Activated CD8-positive, alpha-beta T cell treated with anti-CD3 and anti-CD28 coated beads for 36 hours (primary cell): Measurements from ENCODE around the gene TRIM24. TPM values are rescaled to one million over a fixed set of nuclear protein-coding genes. Genes with fewer than 3 reads are reported as not detected.

Source experiments
- ATAC-seq: fragments of 200-7000 bp; cut with Tn5 transposase; one replicate; pipeline ENCODE4 v1.10.0; 2021; ENCODE audit warnings: mild to moderate bottlenecking, moderate library complexity
- CTCF ChIA-PET: fragments of 350-600 bp; sonication (Branson Sonifier 250); formaldehyde crosslinking; loops from one replicate; lab custom pipeline; 2021; ENCODE audit warnings: antibody characterized with exemption; lab: Charles Lee
- POLR2A ChIA-PET: fragments of 350-600 bp; sonication (Branson Sonifier 250); formaldehyde crosslinking; loops from one replicate; lab custom pipeline; 2021; ENCODE audit warnings: antibody characterized with exemption; lab: Charles Lee
- DNase-seq: peaks from one replicate; pipeline ENCODE4 v3.0.0-alpha.2; 2020
- H3K27ac Mint-ChIP-seq: one replicate; pipeline ENCODE4 v1.8.0; 2021; ENCODE audit warnings: mild to moderate bottlenecking, mixed read lengths
- H3K27me3 Mint-ChIP-seq: one replicate; pipeline ENCODE4 v1.8.0; 2021; ENCODE audit warnings: mixed read lengths
- H3K36me3 Mint-ChIP-seq: one replicate; pipeline ENCODE4 v1.8.0; 2021; ENCODE audit warnings: low read depth, mixed read lengths
- H3K4me1 Mint-ChIP-seq: one replicate; pipeline ENCODE4 v1.8.0; 2021; ENCODE audit warnings: low read depth, mixed read lengths
- H3K4me3 Mint-ChIP-seq: one replicate; pipeline ENCODE4 v1.8.0; 2021; ENCODE audit warnings: mild to moderate bottlenecking, moderate library complexity, mixed read lengths
- H3K9me3 Mint-ChIP-seq: one replicate; pipeline ENCODE4 v1.8.0; 2021; ENCODE audit warnings: mixed read lengths
- intact Hi-C: fragments of 100-400 bp; cut with micrococcal nuclease; formaldehyde crosslinking; loops from one replicate; pipeline ENCODE4 v1.10.0; 2022
- total RNA-seq, 2 experiments: library from RNA; stranded (reverse); gene quantifications; one replicate each; pipeline ENCODE4 v1.2.3, GENCODE V29; 2021
- TF ChIP-seq, protein P1 (sequence below): fragments of 200-600 bp; IDR thresholded peaks from one replicate; pipeline ENCODE4 v1.8.0; 2022; ENCODE audit warnings: antibody characterized with exemption, mild to moderate bottlenecking

Gene TRIM24
- total RNA-seq, 2 experiments from 2014 or later: 13.9 to 16.7 TPM

DNA sequence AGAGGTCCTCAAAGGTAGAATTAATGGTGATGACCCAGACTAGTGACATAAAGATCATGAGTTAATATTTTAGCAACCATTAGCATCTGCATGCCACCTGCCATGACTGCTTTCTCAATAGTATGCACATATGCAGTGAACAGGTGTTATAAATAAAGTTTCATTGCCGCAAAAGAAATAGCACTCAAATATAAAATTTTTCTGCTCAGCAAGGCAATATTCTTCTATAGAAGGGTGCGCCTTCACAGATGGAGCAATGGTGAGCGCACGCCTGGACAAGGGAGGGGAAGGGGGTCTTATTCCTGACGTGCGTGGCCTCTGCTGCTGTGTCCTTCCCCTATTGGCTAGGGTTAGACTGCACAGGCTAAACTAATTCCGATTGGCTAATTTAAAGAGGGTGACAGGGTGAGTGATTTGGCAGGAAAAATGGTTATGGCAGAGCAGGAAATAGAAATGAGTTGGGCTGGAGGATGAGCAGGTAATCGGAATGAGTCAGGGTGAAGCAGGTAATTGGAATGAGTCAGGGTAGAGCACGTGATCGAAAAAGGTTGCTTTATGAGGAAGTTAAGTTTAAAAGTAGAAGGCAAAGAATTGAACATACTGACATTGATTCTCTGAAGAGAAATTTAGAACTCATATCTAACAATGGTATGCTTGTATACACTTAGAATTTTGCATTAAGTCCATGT lies 24.7 kb upstream of the TRIM24 start:
- TF ChIP-seq, protein P1, sequence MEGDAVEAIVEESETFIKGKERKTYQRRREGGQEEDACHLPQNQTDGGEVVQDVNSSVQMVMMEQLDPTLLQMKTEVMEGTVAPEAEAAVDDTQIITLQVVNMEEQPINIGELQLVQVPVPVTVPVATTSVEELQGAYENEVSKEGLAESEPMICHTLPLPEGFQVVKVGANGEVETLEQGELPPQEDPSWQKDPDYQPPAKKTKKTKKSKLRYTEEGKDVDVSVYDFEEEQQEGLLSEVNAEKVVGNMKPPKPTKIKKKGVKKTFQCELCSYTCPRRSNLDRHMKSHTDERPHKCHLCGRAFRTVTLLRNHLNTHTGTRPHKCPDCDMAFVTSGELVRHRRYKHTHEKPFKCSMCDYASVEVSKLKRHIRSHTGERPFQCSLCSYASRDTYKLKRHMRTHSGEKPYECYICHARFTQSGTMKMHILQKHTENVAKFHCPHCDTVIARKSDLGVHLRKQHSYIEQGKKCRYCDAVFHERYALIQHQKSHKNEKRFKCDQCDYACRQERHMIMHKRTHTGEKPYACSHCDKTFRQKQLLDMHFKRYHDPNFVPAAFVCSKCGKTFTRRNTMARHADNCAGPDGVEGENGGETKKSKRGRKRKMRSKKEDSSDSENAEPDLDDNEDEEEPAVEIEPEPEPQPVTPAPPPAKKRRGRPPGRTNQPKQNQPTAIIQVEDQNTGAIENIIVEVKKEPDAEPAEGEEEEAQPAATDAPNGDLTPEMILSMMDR: no peak
- DNase-seq: no peak
- POLR2A ChIA-PET: no interaction called here

DNA sequence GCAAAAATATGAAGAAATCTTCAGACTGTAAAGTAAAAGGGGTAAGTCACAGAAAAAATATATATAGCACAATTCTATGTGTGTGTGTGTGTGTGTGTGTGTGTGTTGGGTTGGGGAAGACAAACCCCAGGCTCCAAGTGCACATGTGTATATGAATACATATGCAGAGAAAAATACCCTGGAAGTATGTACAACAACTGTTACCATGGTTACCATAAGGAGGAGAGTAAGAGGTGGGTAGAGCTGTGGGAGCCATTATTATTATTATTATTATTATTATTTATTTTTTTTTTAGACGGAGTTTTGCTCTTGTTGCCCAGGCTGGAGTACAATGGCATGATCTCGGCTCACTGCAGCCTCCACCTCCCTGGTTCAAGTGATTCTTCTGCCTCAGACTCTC lies 23.7 kb upstream of the TRIM24 start:
- DNase-seq (no peak), ATAC-seq (no peak)
- intact Hi-C loops: no loop called here
- Mint-ChIP-seq H3K27ac (no peak overlapping the region), H3K4me3 (no peak overlapping the region), H3K27me3 (no peaks in the 10 kb centered on the region), H3K4me1 (no peaks in the 10 kb centered on the region), H3K9me3 (peaks cover 6% of the 10 kb centered on the region), H3K36me3 (no peaks in the 10 kb centered on the region)
- TF ChIP-seq, protein P1: no peak
- POLR2A ChIA-PET: no interaction called here
- CTCF ChIA-PET: no interaction called here

More for the DNA sequence above, 24.7 kb upstream of the TRIM24 start:
- intact Hi-C loops: no loop called here
- Mint-ChIP-seq H3K27me3 (no peaks in the 10 kb centered on the region), H3K4me3 (no peak overlapping the region), H3K9me3 (peaks cover 10% of the 10 kb centered on the region), H3K27ac (no peak overlapping the region), H3K4me1 (no peaks in the 10 kb centered on the region), H3K36me3 (no peaks in the 10 kb centered on the region)
- no peak for ATAC-seq
- CTCF ChIA-PET: no interaction called here

DNA sequence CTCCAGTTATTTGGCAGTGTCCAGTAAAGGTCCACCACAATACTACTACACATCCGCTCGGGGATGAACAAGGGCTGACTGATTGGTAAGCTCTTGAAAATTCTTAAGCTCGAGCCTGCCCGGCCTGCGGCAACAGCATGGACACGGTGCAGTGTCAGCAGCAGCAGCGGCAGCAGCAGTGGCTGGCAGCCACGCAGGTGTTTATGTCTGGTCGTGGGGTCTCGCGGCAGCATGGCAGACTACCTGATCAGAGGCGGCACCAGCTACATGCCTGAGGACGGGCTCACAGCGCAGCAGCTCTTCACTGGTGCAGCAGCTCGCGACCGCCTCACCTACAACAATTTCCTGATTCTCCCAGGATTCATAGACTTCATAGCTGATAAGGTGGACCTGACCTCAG lies 19.6 kb upstream of the TRIM24 start:
- TF ChIP-seq, protein P1: no peak
- no peak for ATAC-seq
- intact Hi-C loops: no loop called here
- H3K27ac Mint-ChIP-seq: no peak overlapping the region
- DNase-seq: no peak
- ChIA-PET CTCF (interaction anchor here (1.1 kb wide), 1 partner anchor 298 kb away, joined by 4 read pairs; no protein-coding TSS in a partner anchor), POLR2A (no interaction called here)
- H3K27me3 Mint-ChIP-seq: no peaks in the 10 kb centered on the region
- no peak overlapping the region for H3K4me3 Mint-ChIP-seq
- H3K4me1 Mint-ChIP-seq: no peaks in the 10 kb centered on the region
- no peaks in the 10 kb centered on the region for H3K9me3 Mint-ChIP-seq
- H3K36me3 Mint-ChIP-seq: no peaks in the 10 kb centered on the region

DNA sequence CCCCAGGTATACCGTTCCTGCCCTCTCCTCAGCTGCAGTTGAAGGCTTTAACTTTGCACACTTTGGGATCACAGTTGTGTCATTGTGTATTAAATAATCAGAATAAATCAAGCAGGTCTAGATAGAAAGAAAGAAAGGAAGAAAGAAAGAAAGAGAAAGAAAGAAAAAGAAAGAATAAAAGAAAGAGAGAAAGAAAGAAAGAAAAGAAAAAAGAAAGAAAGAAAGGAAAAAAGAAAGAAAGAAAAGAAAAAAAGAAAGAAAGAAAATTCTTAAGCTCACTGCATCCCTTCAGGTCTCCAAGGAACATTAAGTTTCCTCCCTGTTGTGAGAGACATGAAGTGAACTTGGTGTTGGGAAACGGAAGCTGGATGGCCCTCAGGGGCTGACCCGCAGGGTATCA lies 17.2 kb upstream of the TRIM24 start:
- intact Hi-C loops: no loop called here
- Mint-ChIP-seq H3K36me3 (no peaks in the 10 kb centered on the region), H3K9me3 (no peaks in the 10 kb centered on the region), H3K4me3 (no peak overlapping the region), H3K4me1 (no peaks in the 10 kb centered on the region), H3K27me3 (no peaks in the 10 kb centered on the region), H3K27ac (no peak overlapping the region)
- ATAC-seq: no peak
- DNase-seq: no peak
- ChIA-PET POLR2A (no interaction called here), CTCF (no interaction called here)
- TF ChIP-seq, protein P1: no peak

DNA sequence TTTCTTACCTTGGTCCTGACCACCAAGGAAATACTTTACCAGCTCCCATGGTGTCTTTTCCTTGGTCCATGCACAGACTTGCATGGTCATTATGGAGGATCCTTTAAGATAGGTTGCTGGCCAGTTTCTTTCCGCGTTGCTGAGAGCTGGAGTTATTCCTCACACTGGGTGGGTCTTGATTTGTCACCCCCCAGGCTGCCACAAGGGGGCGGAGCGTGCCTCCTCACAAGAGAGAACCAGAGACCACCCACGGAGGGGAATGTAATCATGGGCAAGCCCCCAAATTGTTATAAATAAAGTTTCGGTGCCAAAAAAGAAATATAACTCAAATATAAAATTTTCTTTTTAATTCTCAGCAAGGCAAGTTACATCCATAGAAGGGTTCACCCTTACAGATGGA lies 10.5 kb upstream of the TRIM24 start:
- no peak overlapping the region for H3K4me3 Mint-ChIP-seq
- intact Hi-C loops: no loop called here
- H3K9me3 Mint-ChIP-seq: no peaks in the 10 kb centered on the region
- ChIA-PET POLR2A (no interaction called here), CTCF (interaction anchor here (0.7 to 3.3 kb wide), 6 partner anchors 9 to 289 kb away, joined by 3 to 9 read pairs (median 4); no protein-coding TSS in a partner anchor)
- DNase-seq (peak; percentile 60), ATAC-seq (no peak)
- no peaks in the 10 kb centered on the region for H3K36me3 Mint-ChIP-seq
- no peaks in the 10 kb centered on the region for H3K4me1 Mint-ChIP-seq
- no peak overlapping the region for H3K27ac Mint-ChIP-seq
- TF ChIP-seq, protein P1: peak; percentile 69
- H3K27me3 Mint-ChIP-seq: no peaks in the 10 kb centered on the region
